Colonic mucosa (tissue), 4 donors: ENCODE data around the gene STING1. TPM values are rescaled to one million over a fixed set of nuclear protein-coding genes. Genes with fewer than 3 reads are reported as not detected.
"Not testable (repeated sequence)": the region's sequence is repeated elsewhere in the genome, so short reads cannot be mapped to it uniquely, and the experiment has no call there.

ENCODE experiments used
- DNase-seq: peaks from one replicate; pipeline ENCODE4 v3.0.0-alpha.2; 2020
- H3K27ac ChIP-seq: fragments of 200-600 bp; one replicate; pipeline ENCODE4 v1.8.0; 2021
- H3K27me3 ChIP-seq: fragments of 200-600 bp; one replicate; pipeline ENCODE4 v1.8.0; 2021
- H3K36me3 ChIP-seq: fragments of 200-600 bp; one replicate; pipeline ENCODE4 v1.8.0; 2021
- H3K4me1 ChIP-seq: fragments of 200-600 bp; one replicate; pipeline ENCODE4 v1.8.0; 2021; ENCODE audit warnings: mild to moderate bottlenecking
- H3K4me3 ChIP-seq: fragments of 200-600 bp; one replicate; pipeline ENCODE4 v1.8.0; 2021
- H3K9ac ChIP-seq, 2 donors: one replicate each; pipeline ENCODE4 v1.7.0; 2013; ENCODE audit warnings: control low read depth in 2 of 2, low read depth in 2 of 2, low read length in 2 of 2
- H3K9me3 ChIP-seq: fragments of 200-600 bp; one replicate; pipeline ENCODE4 v1.8.0; 2021
- intact Hi-C: fragments of 100-400 bp; cut with DNase I; formaldehyde crosslinking; loops from one replicate; pipeline ENCODE4 v1.14.1; 2022
- total RNA-seq, 2 donors: library from RNA; stranded (reverse); fragmentation: NEBNext Ultra II Directional in 1 of 2; extraction: Animal tissue kit (Norgen Biotek cat#: 25700) in 1 of 2; gene quantifications; one replicate each; pipeline ENCODE4 v1.2.1, GENCODE V29; 2021
- TF ChIP-seq, protein P1 (sequence below): fragments of 200-600 bp; IDR thresholded peaks from one replicate; pipeline ENCODE4 v1.8.0; 2022; ENCODE audit warnings: antibody characterized with exemption, mild to moderate bottlenecking
- donor health status: healthy.
- donor health status: DM: no; HTN: no; CAD: no.
- donor health status: DM: no; HTN: no; CAD: no.

STING1 gene
- total RNA-seq, 2 donors from 2014 or later, result 49.0 to 49.2 TPM

DNA sequence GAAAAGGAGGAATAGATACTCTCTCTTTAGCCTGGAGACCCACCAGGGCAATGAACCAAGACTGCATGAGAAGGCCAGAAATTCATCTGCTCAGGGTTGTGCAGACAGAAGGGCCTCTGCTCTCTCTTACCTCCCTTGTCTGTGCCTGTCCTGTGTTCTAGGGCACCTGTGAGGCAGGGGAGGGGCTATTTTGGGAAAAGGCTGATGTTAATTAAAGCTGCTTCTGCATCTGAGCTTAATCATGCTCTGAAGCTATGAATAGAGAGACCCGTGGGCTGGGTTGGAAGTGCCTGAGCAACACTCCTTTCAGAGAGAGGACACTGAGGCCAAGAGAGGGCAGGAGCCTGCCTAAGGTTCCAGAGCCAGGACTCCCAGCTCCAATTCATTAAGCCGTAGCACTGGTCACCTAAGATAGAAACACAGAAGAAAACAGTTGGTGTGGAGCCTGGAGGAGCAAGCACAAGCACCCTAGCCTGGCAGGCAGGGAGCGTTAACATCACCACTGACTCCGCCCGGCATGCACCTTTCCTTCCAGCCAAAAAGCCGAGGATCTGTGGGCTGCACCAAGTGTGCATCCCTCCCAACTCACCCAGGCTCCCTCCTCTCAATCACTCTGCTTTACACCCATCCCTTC, 31.4 kb upstream of the STING1 start:
- Histone ChIP-seq H3K36me3 (no peaks in the 10 kb centered on the region), H3K4me3 (no peak overlapping the region), H3K9ac (no peak overlapping the region), H3K27me3 (no peaks in the 10 kb centered on the region), H3K27ac (no peak overlapping the region), H3K4me1 (no peaks in the 10 kb centered on the region), H3K9me3 (no peaks in the 10 kb centered on the region)
- DNase-seq, result no peak
- intact Hi-C loops, result loop anchor here (1.0 kb wide), 1 partner anchor 92 kb away; no protein-coding TSS in a partner anchor
- TF ChIP-seq, protein P1, sequence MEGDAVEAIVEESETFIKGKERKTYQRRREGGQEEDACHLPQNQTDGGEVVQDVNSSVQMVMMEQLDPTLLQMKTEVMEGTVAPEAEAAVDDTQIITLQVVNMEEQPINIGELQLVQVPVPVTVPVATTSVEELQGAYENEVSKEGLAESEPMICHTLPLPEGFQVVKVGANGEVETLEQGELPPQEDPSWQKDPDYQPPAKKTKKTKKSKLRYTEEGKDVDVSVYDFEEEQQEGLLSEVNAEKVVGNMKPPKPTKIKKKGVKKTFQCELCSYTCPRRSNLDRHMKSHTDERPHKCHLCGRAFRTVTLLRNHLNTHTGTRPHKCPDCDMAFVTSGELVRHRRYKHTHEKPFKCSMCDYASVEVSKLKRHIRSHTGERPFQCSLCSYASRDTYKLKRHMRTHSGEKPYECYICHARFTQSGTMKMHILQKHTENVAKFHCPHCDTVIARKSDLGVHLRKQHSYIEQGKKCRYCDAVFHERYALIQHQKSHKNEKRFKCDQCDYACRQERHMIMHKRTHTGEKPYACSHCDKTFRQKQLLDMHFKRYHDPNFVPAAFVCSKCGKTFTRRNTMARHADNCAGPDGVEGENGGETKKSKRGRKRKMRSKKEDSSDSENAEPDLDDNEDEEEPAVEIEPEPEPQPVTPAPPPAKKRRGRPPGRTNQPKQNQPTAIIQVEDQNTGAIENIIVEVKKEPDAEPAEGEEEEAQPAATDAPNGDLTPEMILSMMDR, result peak; percentile 13

DNA sequence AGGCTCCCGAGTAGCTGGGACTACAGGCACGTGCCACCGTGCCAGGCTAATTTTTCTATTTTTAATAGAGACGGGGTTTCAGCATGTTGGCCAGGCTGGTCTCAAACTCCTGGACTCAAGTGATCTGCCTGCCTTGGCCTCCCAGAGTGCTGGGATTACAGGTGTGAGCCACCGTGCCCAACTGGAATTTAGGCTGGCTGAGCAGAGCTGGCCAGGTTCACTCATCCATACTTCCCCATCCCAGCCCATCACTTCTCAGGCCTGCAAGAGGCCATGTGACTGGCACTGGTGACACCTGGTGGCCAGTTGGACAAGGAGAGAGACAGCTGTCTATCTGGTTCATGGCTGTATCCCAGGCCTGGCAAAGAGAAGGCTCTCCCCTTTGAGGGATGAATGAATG, 30.9 kb upstream of the STING1 start:
- not testable (repeated sequence) for H3K4me3 ChIP-seq

DNA sequence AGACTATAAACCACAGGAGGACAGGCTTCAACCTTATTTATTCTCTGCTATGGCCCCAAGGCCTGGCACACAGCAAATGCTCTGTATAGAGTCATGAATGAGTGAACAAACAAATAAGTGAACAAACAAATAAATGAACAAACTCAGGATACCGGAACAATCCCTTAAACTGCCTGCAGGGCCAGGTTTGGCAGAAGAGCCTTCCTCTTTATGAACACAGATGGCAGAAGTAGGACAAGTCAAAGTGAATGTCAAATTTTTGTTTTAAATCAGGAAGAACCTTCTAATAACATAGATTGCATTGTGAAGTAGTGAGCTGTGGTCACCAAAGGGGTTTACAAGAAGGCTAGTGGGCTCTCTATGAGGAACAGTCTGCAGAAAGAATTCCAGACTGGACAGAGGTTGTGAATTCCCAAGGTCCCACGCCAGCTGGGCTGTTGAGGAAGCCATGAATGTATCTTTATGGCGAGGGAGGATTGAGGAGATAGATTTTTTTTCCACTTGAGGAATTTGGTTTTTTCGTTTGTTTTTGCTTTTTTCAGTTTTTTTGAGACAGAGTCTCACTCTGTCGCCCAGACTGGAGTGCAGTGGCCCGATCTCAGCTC, 30.3 kb upstream of the STING1 start:
- Histone ChIP-seq H3K4me3 (no peak overlapping the region), H3K9ac (no peak overlapping the region), H3K27ac (no peak overlapping the region), H3K4me1 (no peaks in the 10 kb centered on the region), H3K9me3 (no peaks in the 10 kb centered on the region), H3K27me3 (no peaks in the 10 kb centered on the region), H3K36me3 (no peaks in the 10 kb centered on the region)
- no peak for DNase-seq
- TF ChIP-seq, protein P1, result no peak
- intact Hi-C loops, result loop anchor here (1.0 kb wide), 1 partner anchor 91 kb away; no protein-coding TSS in a partner anchor

More for the DNA sequence above, 30.9 kb upstream of the STING1 start:
- H3K4me1 ChIP-seq, H3K27ac ChIP-seq, H3K36me3 ChIP-seq, H3K27me3 ChIP-seq, H3K9me3 ChIP-seq, H3K9ac ChIP-seq: not testable (repeated sequence)
- TF ChIP-seq, protein P1, result peak; percentile 63
- peak; percentile 89 for DNase-seq
- intact Hi-C loops, result loop anchor here (1.0 kb wide), 1 partner anchor 91 kb away; no protein-coding TSS in a partner anchor

DNA sequence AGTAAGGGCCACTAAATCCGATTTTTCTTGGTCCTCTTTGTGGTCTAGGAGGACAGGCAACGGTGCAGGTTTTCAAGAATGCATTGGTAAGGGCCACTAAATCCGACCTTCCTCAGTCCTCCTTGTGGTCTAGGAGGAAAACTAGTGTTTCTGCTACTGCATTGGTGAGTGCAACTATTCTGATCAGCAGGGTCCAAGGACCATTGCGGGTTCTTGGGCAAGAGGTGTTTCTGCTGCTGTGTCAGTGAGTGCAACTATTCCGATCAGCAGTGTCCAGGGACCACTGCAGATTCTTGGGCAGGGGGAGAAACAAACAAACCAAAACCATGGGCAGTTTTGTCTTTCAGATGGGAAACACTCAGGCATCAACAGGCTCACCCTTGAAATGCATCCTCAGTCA, 22.2 kb upstream of the STING1 start:
- H3K9ac ChIP-seq, DNase-seq, H3K9me3 ChIP-seq, H3K27ac ChIP-seq, H3K27me3 ChIP-seq, H3K36me3 ChIP-seq, H3K4me3 ChIP-seq, H3K4me1 ChIP-seq, intact Hi-C loops: not testable (repeated sequence)

DNA sequence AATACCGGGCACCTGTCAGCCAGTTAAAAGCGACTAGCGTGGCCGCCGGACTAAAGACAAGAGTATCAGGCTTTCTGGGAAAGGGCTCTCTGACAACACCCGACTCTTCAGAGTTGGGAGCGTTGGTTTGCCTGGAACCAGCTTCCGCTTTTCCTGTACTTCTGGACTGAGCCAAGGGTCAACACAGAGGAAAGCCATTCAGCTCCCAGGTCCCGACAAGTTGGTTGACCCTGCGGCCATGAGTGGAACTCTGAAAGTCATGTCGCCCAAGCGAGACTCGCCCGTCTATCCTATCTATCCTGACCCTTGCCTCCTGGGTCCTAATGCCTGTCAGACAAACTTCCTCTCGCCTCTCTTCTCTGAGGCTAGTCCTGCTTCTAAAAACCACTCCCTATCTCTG, 21.3 kb upstream of the STING1 start:
- H3K27me3 ChIP-seq, H3K9me3 ChIP-seq, intact Hi-C loops, DNase-seq, H3K4me1 ChIP-seq, H3K36me3 ChIP-seq, H3K4me3 ChIP-seq, H3K27ac ChIP-seq, H3K9ac ChIP-seq: not testable (repeated sequence)

- intact Hi-C loops, DNase-seq, H3K4me1 ChIP-seq: not testable (repeated sequence)
These were observed 20.7 kb upstream of the STING1 start for GRCh38 chr5:139503036-139503817.

More at GRCh38 chr5:139503036-139503817, 20.7 kb upstream of the STING1 start:
- not testable (repeated sequence) for H3K9ac ChIP-seq, H3K27ac ChIP-seq, H3K9me3 ChIP-seq, H3K36me3 ChIP-seq, H3K27me3 ChIP-seq, H3K4me3 ChIP-seq
